AG08395 (cell line): ENCODE data around the gene TRAP1.
"Not testable (repeated sequence)": the region's sequence is repeated elsewhere in the genome, so short reads cannot be mapped to it uniquely, and the experiment has no call there.

Experiments used
- DNase-seq: peaks from one replicate; pipeline ENCODE4 v3.0.0; 2012; ENCODE audit warnings: mixed read lengths, low spot score

The TRAP1 gene

GRCh38 chr16:3736116-3736515 is 18.8 kb upstream of the TRAP1 start:
- no peak for DNase-seq

GRCh38 chr16:3735541-3735940 is 18.2 kb upstream of the TRAP1 start:
- no peak for DNase-seq

- DNase-seq, result no peak
These were observed 17.5 kb upstream of the TRAP1 start for GRCh38 chr16:3734758-3735221.

- no peak for DNase-seq
These were observed 16.9 kb upstream of the TRAP1 start for GRCh38 chr16:3734084-3734757.

GRCh38 chr16:3732171-3732570 is 14.8 kb upstream of the TRAP1 start:
- DNase-seq, result no peak

- DNase-seq, result no peak
These were observed 14.0 kb upstream of the TRAP1 start for GRCh38 chr16:3731126-3731935.

GRCh38 chr16:3730161-3731125 is 13.1 kb upstream of the TRAP1 start:
- DNase-seq, result no peak

GRCh38 chr16:3729161-3730112 is 12.1 kb upstream of the TRAP1 start:
- no peak for DNase-seq

GRCh38 chr16:3728424-3729160 is 11.3 kb upstream of the TRAP1 start:
- DNase-seq, result no peak

GRCh38 chr16:3727806-3728381 is 10.6 kb upstream of the TRAP1 start:
- DNase-seq, result no peak

- no peak for DNase-seq
These were observed 8.8 kb upstream of the TRAP1 start for GRCh38 chr16:3726021-3726687.

GRCh38 chr16:3725276-3725675 is 8.0 kb upstream of the TRAP1 start:
- DNase-seq, result no peak

- no peak for DNase-seq
These were observed 5.2 kb upstream of the TRAP1 start for GRCh38 chr16:3722508-3722907.

GRCh38 chr16:3720418-3720817 is 3.1 kb upstream of the TRAP1 start:
- no peak for DNase-seq

GRCh38 chr16:3718628-3719027 is 1.3 kb upstream of the TRAP1 start:
- no peak for DNase-seq

GRCh38 chr16:3718019-3718391 is 681 bp upstream of the TRAP1 start:
- DNase-seq, result no peak

- peak; percentile 26 for DNase-seq
These were observed 491 bp downstream of the TRAP1 start for GRCh38 chr16:3716831-3717234.

- no peak for DNase-seq
These were observed 1.9 kb downstream of the TRAP1 start for GRCh38 chr16:3715430-3715829.

- DNase-seq, result not testable (repeated sequence)
These were observed 2.9 kb downstream of the TRAP1 start for GRCh38 chr16:3714378-3714777.
